Peyer's patch (tissue), 4 donors: Measurements from ENCODE around the gene SNAPC4.

Experiments used
- POLR2A ChIP-seq, 2 donors: fragments of 450-650 bp; IDR thresholded peaks; one replicate each; pipeline ENCODE4 v1.5.1; 2017; ENCODE audit warnings: antibody characterized with exemption in 2 of 2, mild to moderate bottlenecking in 2 of 2, moderate library complexity in 2 of 2
- TF ChIP-seq, protein P1 (sequence below), 6 experiments: fragments of 450-650 bp in 4 of 6; fragments of 200-600 bp in 2 of 6; sonication (generic) in 1 of 6; IDR thresholded peaks; one replicate each; pipeline ENCODE4 v1.5.1; 2017 to 2019; ENCODE audit warnings: antibody characterized with exemption in 6 of 6, mild to moderate bottlenecking in 3 of 6, moderate library complexity in 1 of 6

DNA sequence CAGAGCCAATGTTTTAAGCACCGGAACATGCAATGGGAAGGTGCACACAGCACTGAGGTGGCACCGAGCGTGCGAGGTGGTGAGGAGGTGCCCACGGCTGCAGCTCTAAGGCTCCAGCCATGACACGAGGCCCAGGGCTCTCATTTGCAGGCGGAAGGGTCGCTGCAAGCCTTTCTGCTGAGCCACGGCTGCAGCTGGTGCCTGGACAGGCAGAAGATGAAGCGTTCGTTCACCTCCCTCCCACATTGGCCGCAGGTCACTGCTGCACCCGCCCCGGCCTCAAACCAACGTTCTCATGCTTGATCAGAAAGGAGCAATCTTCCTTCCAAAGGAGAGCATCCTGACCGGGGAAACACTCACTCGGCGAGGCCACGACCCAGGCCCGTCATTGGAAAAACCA lies 44.1 kb upstream of the SNAPC4 start:
- TF ChIP-seq, protein P1, sequence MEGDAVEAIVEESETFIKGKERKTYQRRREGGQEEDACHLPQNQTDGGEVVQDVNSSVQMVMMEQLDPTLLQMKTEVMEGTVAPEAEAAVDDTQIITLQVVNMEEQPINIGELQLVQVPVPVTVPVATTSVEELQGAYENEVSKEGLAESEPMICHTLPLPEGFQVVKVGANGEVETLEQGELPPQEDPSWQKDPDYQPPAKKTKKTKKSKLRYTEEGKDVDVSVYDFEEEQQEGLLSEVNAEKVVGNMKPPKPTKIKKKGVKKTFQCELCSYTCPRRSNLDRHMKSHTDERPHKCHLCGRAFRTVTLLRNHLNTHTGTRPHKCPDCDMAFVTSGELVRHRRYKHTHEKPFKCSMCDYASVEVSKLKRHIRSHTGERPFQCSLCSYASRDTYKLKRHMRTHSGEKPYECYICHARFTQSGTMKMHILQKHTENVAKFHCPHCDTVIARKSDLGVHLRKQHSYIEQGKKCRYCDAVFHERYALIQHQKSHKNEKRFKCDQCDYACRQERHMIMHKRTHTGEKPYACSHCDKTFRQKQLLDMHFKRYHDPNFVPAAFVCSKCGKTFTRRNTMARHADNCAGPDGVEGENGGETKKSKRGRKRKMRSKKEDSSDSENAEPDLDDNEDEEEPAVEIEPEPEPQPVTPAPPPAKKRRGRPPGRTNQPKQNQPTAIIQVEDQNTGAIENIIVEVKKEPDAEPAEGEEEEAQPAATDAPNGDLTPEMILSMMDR (IDR thresholded peaks at IDR 0.05): no peak
- TF ChIP-seq POLR2A (IDR thresholded peaks at IDR 0.05): no peak
